Endodermal cell (in vitro differentiated cells): Measurements from ENCODE around the gene OR52I2. TPM values are rescaled to one million over a fixed set of nuclear protein-coding genes. Genes with fewer than 3 reads are reported as not detected.

ENCODE experiments used
- DNase-seq: peaks from one replicate; pipeline ENCODE4 v3.0.0-alpha.2; 2017
- H3K27ac ChIP-seq: 2 replicates; pipeline ENCODE4 v1.5.1; 2013; ENCODE audit warnings: mild to moderate bottlenecking, low read depth, low read length, moderate library complexity
- H3K27me3 ChIP-seq: 2 replicates; pipeline ENCODE4 v1.6.1; 2013; ENCODE audit warnings: mild to moderate bottlenecking, low read length, moderate library complexity; ENCODE audit not compliant: insufficient read depth, control insufficient read depth, poor library complexity, severe bottlenecking
- H3K36me3 ChIP-seq: 2 replicates; pipeline ENCODE4 v1.7.0; 2013; ENCODE audit warnings: mild to moderate bottlenecking, low read length, moderate library complexity; ENCODE audit not compliant: control insufficient read depth, insufficient read depth
- H3K4me1 ChIP-seq: one replicate; pipeline ENCODE4 v1.7.0; 2013; ENCODE audit warnings: low read length; ENCODE audit not compliant: control insufficient read depth, insufficient read depth
- H3K4me3 ChIP-seq: 2 replicates; pipeline ENCODE4 v1.5.1; 2013; ENCODE audit warnings: mild to moderate bottlenecking, low read length, moderate library complexity
- H3K9ac ChIP-seq: 2 replicates; pipeline ENCODE4 v1.6.1; 2013; ENCODE audit warnings: mild to moderate bottlenecking, low read length, moderate library complexity; ENCODE audit not compliant: poor library complexity, severe bottlenecking; ENCODE audit errors: extremely low read depth
- H3K9me3 ChIP-seq: 2 replicates; pipeline ENCODE4 v1.6.1; 2013; ENCODE audit warnings: mild to moderate bottlenecking, low read length, moderate library complexity; ENCODE audit not compliant: control insufficient read depth
- H3K27ac Mint-ChIP-seq: 2 replicates; pipeline ENCODE4 v1.8.0; 2020; ENCODE audit warnings: mixed read lengths
- H3K27me3 Mint-ChIP-seq: 2 replicates; pipeline ENCODE4 v1.8.0; 2021; ENCODE audit warnings: mild to moderate bottlenecking, mixed read lengths; ENCODE audit not compliant: insufficient read depth
- H3K36me3 Mint-ChIP-seq: 2 replicates; pipeline ENCODE4 v1.8.0; 2020; ENCODE audit warnings: low read depth, mixed read lengths
- H3K4me1 Mint-ChIP-seq: 2 replicates; pipeline ENCODE4 v1.8.0; 2020; ENCODE audit warnings: mixed read lengths
- H3K4me3 Mint-ChIP-seq: 2 replicates; pipeline ENCODE4 v1.8.0; 2020; ENCODE audit warnings: mild to moderate bottlenecking, moderate library complexity, mixed read lengths
- H3K9me3 Mint-ChIP-seq: 2 replicates; pipeline ENCODE4 v1.8.0; 2020; ENCODE audit warnings: mild to moderate bottlenecking, mixed read lengths
- CTCF ChIP-seq: fragments of 200-600 bp; sonication (generic); conservative IDR thresholded peaks from 2 replicates; pipeline ENCODE4 v1.5.0; 2021; ENCODE audit warnings: antibody characterized with exemption, mild to moderate bottlenecking
- WGBS, 2 experiments: methylation state at CpG; one replicate each; pipeline versions ENCODE4 v1.1.5 to v1.1.7; 2013; ENCODE audit warnings: missing lambda C conversion rate in 2 of 2, mixed read lengths in 1 of 2; ENCODE audit not compliant: insufficient coverage in 1 of 2, insufficient read length in 1 of 2; 5-methylcytosine and 5-hydroxymethylcytosine counted together
- total RNA-seq, 2 donors: library from RNA; stranded (reverse); fragmentation: NEBNext Ultra II Directional in 1 of 2; extraction: Animal tissue kit (Norgen Biotek cat#: 25700) in 1 of 2; gene quantifications; 2 replicates in 1 of 2; 3 replicates in 1 of 2; pipeline ENCODE4 v1.2.1, GENCODE V29; 2021

OR52I2 gene
- total RNA-seq, 2 donors from 2014 or later, result not detected

DNA sequence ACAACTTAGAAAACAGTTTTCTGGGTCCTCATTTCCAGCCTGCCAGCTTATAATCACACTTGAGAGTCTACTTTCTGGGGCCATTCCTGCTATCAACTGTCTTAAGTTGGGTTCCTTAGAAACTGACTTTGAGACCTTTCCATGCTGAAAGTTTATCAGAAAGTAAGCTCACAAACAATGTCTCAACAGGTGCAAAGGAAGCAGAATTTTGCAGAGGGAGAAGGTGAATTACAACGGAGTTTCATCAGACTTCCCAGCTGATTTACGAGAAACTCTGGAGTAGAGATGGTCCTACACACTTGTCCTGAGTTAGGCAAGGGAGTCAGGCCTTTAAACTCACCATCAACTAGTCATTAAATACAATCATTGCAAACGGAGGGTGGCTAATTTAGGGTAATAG is 4.7 kb upstream of the OR52I2 start:
- no peak for TF ChIP-seq CTCF
- no peaks in the 10 kb centered on the region for H3K9me3 Mint-ChIP-seq
- H3K4me3 ChIP-seq, result no peak overlapping the region
- H3K4me1 ChIP-seq, result no peaks in the 10 kb centered on the region
- no peaks in the 10 kb centered on the region for H3K36me3 Mint-ChIP-seq
- no peak overlapping the region for H3K9ac ChIP-seq
- H3K4me1 Mint-ChIP-seq, result peaks cover 15% of the 10 kb centered on the region
- H3K9me3 ChIP-seq, result no peaks in the 10 kb centered on the region
- no peaks in the 10 kb centered on the region for H3K27me3 Mint-ChIP-seq
- no peak overlapping the region for H3K4me3 Mint-ChIP-seq
- DNase-seq, result no peak
- 81 to 83% methylated on average over 2 to 3 of the region's 3 CpGs for WGBS, 2 experiments
- H3K27ac ChIP-seq, result no peak overlapping the region
- no peaks in the 10 kb centered on the region for H3K27me3 ChIP-seq
- no peak overlapping the region for H3K27ac Mint-ChIP-seq
- no peaks in the 10 kb centered on the region for H3K36me3 ChIP-seq

DNA sequence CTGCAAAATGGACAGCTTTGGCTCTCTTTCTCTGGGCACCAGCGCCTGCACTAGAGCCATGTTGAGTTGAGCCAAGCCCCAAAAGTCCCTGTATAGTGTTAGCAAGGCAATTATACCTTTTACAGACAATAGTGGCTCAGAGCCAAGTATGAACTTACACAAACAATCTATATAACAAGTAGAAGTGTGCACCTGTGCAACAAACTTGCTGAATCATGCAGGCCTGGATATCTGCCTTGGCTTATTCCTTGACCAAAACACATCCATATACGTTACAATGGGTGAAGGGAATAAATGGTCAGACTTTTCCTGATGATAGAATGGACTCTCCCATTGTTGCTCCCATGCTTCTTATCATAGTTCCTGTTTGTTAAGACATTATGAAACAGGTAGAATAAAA is 3.8 kb upstream of the OR52I2 start:
- Histone ChIP-seq H3K4me3 (no peak overlapping the region), H3K9ac (no peak overlapping the region), H3K9me3 (no peaks in the 10 kb centered on the region), H3K27me3 (no peaks in the 10 kb centered on the region), H3K27ac (no peak overlapping the region), H3K36me3 (no peaks in the 10 kb centered on the region), H3K4me1 (no peaks in the 10 kb centered on the region)
- Mint-ChIP-seq H3K9me3 (no peaks in the 10 kb centered on the region), H3K27me3 (no peaks in the 10 kb centered on the region), H3K4me1 (peaks cover 15% of the 10 kb centered on the region), H3K36me3 (no peaks in the 10 kb centered on the region), H3K4me3 (no peak overlapping the region), H3K27ac (no peak overlapping the region)
- no peak for DNase-seq
- 97 to 100% methylated on average over 1 to 2 of the region's 2 CpGs for WGBS, 2 experiments
- no peak for TF ChIP-seq CTCF

- H3K27ac Mint-ChIP-seq, result no peak overlapping the region
- no peaks in the 10 kb centered on the region for H3K27me3 ChIP-seq
- 88 to 91% methylated on average over 4 to 6 of the region's 6 CpGs for WGBS, 2 experiments
- no peaks in the 10 kb centered on the region for H3K27me3 Mint-ChIP-seq
- TF ChIP-seq CTCF, result no peak
- no peaks in the 10 kb centered on the region for H3K36me3 ChIP-seq
- no peaks in the 10 kb centered on the region for H3K9me3 Mint-ChIP-seq
- H3K4me3 ChIP-seq, result no peak overlapping the region
- no peak overlapping the region for H3K27ac ChIP-seq
- H3K9me3 ChIP-seq, result no peaks in the 10 kb centered on the region
- H3K4me1 ChIP-seq, result no peaks in the 10 kb centered on the region
- H3K4me3 Mint-ChIP-seq, result no peak overlapping the region
- H3K9ac ChIP-seq, result no peak overlapping the region
- no peaks in the 10 kb centered on the region for H3K36me3 Mint-ChIP-seq
- H3K4me1 Mint-ChIP-seq, result peaks cover 15% of the 10 kb centered on the region
- DNase-seq, result no peak
These were observed 2.9 kb upstream of the OR52I2 start for GRCh38 chr11:4578624-4579023.
